NOMO-1 treated with DMSO at 0.1 percent for 48 hours (cell line): Measurements from ENCODE around the gene PYGL.
A peak's percentile ranks its signal among the peaks of the same experiment; 100 is the strongest.
"Not testable (repeated sequence)": the region's sequence is repeated elsewhere in the genome, so short reads cannot be mapped to it uniquely, and the experiment has no call there.

ENCODE experiments used
- DNase-seq: peaks from one replicate; lab custom pipeline; 2025; ENCODE audit not compliant: unreplicated experiment; lab: John Stamatoyannopoulos, UW

Gene PYGL

GRCh38 chr14:50955373-50956043 is 11.2 kb upstream of the PYGL start:
- DNase-seq: peak; percentile 69

GRCh38 chr14:50954811-50955372 is 10.6 kb upstream of the PYGL start:
- peak; percentile 57 for DNase-seq

GRCh38 chr14:50953502-50953901 is 9.2 kb upstream of the PYGL start:
- peak; percentile 38 for DNase-seq

GRCh38 chr14:50951032-50951431 is 6.7 kb upstream of the PYGL start:
- DNase-seq: no peak

GRCh38 chr14:50948205-50948604 is 3.9 kb upstream of the PYGL start:
- no peak for DNase-seq

- no peak for DNase-seq
Measured at GRCh38 chr14:50947446-50947845, 3.2 kb upstream of the PYGL start.

GRCh38 chr14:50946234-50946935 is 2.1 kb upstream of the PYGL start:
- DNase-seq: no peak

GRCh38 chr14:50944647-50945413 is 547 bp upstream of the PYGL start:
- peak; percentile 55 for DNase-seq

- DNase-seq: peak; percentile 2
Measured at GRCh38 chr14:50943261-50943942, 881 bp downstream of the PYGL start.

- not testable (repeated sequence) for DNase-seq
Measured at GRCh38 chr14:50941638-50942037, 2.6 kb downstream of the PYGL start.

- peak; percentile 5 for DNase-seq
Measured at GRCh38 chr14:50941151-50941550, 3.1 kb downstream of the PYGL start.

- DNase-seq: no peak
Measured at GRCh38 chr14:50937800-50938199, 6.5 kb downstream of the PYGL start.

GRCh38 chr14:50937325-50937724 is 7.0 kb downstream of the PYGL start:
- peak; percentile 81 for DNase-seq

- no peak for DNase-seq
Measured at GRCh38 chr14:50936882-50937281, 7.4 kb downstream of the PYGL start.

- DNase-seq: no peak
Measured at GRCh38 chr14:50936016-50936340, 8.3 kb downstream of the PYGL start.

- DNase-seq: no peak
Measured at GRCh38 chr14:50935126-50936015, 8.9 kb downstream of the PYGL start.

- DNase-seq: peak; percentile 0
Measured at GRCh38 chr14:50932592-50933495, 11.4 kb downstream of the PYGL start.

GRCh38 chr14:50932156-50932555 is 12.1 kb downstream of the PYGL start:
- no peak for DNase-seq

GRCh38 chr14:50931559-50931958 is 12.7 kb downstream of the PYGL start:
- DNase-seq: no peak
